Measurements from ENCODE around the gene PCDHGB2.
"Not testable (repeated sequence)": the region's sequence is repeated elsewhere in the genome, so short reads cannot be mapped to it uniquely, and the experiment has no call there.

Gene PCDHGB2

DNA sequence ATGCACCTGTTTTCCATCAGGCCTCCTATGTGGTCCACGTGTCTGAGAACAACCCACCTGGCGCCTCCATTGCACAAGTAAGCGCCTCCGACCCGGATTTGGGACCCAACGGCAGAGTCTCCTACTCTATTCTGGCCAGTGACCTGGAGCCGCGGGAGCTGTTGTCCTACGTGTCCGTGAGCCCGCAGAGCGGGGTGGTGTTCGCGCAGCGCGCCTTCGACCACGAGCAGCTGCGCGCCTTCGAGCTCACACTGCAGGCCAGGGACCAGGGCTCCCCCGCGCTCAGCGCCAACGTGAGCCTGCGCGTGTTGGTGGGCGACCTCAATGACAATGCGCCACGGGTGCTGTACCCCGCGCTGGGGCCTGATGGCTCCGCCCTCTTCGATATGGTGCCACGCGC lies 8.2 kb upstream of the PCDHGB2 start:
- no peak for DNase-seq

DNA sequence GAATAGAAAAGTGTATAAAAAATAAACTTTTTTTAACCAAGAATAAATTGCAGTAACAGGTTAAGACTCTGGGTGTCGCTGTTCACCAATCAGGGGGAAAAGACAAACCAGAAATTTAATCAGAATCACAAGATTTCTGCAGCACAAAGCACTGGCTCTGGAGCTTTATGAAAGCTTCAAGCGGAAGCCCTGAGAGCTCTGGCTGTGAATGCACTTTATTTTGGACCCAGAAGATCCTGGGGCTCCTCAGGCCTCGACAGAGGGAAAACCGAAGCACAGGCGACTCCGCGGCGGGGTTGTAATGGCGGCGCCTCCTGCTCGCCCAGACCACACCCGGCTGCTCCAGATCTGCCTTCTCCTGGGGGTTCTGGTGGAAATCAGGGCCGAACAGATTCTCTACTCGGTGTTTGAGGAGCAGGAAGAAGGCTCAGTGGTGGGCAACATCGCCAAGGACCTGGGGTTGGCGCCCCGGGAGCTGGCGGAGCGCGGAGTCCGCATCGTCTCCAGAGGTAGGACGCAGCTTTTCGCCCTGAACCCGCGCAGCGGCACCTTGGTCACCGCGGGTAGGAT lies 4.8 kb upstream of the PCDHGB2 start, which contains the start of gene PCDHGA4:
TSS of gene PCDHGA4 (plus strand) at position 122 of the 570 bp plus-strand sequence. CDS start at position 209, 87 bp downstream.
- DNase-seq = no peak

DNA sequence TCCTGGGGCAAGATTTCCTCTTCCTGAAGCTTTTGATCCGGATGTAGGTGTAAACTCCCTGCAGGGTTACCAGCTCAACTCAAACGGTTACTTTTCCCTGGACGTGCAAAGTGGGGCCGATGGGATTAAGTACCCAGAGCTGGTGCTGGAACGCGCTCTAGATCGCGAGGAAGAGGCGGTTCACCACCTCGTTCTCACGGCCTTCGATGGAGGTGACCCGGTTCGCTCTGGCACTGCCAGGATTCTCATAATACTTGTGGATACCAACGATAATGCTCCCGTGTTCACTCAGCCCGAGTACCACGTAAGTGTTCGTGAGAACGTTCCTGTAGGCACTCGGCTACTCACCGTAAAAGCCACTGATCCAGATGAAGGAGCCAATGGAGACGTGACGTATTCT lies 4.2 kb upstream of the PCDHGB2 start:
- no peak for DNase-seq

DNA sequence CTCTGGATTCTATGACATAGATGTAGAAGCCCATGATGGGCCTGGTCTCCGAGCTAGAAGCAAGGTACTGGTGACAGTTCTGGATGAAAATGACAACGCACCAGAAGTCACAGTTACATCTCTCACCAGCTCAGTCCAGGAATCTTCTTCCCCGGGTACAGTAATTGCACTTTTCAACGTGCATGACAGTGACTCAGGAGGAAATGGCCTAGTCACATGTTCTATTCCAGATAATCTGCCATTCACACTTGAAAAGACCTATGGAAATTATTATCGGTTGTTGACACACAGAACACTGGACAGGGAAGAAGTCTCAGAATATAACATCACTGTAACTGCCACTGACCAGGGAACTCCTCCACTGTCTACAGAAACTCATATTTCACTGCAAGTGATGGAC lies 3.7 kb upstream of the PCDHGB2 start:
- no peak for DNase-seq

DNA sequence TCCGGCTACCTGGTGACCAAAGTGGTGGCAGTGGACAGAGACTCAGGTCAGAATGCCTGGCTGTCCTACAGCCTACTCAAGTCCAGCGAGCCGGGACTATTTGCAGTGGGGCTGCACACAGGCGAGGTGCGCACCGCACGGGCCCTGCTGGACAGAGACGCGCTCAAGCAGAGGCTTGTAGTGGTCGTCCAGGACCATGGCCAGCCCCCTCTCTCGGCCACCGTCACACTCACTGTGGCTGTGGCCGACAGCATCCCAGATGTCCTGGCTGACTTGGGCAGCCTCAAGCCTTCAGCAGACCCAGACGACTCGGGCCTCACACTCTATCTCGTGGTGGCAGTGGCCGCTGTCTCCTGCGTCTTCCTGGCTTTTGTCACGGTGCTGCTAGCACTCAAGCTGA lies 2.8 kb upstream of the PCDHGB2 start:
- no peak for DNase-seq

DNA sequence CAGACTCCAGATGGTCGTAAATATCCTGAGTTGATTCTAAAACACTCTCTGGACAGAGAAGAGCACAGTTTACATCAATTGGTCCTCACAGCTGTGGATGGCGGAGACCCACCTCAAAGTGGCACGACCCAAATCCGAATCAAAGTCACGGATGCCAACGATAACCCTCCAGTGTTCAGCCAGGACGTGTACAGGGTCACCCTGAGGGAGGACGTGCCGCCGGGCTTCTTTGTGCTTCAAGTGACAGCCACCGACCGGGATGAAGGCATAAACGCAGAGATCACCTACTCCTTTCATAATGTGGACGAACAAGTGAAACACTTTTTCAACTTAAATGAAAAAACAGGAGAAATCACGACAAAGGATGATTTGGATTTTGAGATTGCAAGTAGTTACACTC lies 891 bp downstream of the PCDHGB2 start:
- no peak for DNase-seq

DNA sequence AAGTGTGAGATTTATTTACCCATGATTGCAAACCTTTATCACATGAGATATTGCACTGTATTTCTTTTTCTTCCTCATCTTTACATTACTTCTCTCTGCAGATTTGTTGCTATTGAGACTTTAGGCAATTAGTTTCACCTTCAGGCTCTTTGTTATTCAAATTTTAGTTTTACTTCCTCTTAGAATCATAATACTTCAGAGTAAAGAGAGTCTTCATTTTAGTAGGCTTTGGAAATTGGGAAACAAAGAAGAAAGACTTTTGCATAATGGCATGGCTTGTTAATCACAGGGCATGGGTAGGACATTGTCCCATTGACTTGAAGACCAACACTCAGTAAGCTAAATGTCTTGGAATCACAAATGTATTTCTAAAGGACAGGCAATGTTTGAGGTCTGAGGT lies 2.9 kb downstream of the PCDHGB2 start:
- DNase-seq = no peak

DNA sequence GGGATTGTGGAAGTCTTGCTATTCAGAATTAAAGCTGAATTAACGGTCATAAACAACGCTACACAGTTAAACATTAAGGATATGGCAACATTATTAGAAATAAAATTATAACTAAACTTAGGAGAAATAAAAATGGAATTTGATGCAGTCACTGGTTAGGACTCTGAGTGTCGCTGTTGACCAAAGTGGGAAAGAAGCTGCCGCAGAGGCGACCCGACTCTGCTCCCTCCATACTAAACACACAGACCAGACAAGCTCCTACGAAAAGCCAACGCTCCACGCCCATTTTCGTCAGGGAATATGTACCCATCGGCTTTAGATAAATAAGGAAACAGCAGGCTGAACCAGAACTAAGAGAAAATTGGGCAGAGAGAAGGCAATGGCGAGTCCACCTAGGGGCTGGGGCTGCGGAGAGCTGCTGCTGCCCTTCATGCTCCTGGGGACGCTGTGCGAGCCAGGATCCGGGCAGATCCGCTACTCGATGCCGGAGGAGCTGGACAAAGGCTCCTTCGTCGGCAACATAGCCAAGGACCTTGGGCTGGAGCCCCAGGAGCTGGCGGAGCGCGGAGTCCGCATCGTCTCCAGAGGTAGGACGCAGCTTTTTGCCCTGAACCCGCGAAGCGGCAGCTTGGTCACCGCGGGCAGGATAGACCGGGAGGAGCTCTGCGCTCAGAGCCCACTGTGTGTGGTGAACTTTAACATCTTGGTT lies 4.3 kb downstream of the PCDHGB2 start, which contains the start of gene PCDHGA5:
TSS of gene PCDHGA5 (plus strand) at position 211 of the 709 bp plus-strand sequence. CDS start at position 380, 169 bp downstream.
- no peak for DNase-seq

DNA sequence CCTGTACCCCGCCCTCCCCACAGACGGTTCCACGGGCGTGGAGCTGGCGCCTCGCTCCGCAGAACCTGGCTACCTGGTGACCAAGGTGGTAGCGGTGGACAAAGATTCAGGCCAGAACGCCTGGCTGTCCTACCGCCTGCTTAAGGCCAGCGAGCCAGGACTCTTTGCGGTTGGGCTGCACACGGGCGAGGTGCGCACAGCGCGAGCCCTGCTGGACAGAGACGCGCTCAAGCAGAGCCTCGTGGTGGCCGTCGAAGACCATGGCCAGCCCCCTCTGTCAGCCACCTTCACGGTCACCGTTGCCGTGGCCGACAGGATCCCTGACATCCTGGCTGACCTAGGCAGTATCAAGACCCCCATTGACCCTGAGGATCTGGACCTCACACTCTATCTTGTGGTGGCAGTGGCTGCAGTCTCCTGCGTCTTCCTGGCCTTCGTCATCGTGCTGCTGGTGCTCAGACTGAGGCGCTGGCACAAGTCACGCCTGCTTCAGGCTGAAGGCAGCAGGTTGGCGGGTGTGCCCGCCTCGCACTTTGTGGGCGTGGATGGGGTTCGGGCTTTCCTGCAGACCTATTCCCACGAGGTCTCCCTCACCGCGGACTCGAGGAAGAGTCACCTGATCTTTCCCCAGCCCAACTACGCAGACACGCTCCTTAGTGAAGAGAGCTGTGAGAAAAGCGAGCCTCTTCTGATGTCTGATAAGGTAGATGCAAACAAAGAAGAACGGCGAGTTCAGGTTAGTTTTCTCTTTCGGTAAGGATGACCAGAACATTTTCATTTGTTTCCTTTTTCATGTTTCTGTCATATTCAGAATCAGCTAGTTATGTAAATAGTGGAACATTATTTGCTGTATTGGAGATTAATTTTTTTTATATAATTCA lies 6.5 kb downstream of the PCDHGB2 start:
- DNase-seq = no peak

DNA sequence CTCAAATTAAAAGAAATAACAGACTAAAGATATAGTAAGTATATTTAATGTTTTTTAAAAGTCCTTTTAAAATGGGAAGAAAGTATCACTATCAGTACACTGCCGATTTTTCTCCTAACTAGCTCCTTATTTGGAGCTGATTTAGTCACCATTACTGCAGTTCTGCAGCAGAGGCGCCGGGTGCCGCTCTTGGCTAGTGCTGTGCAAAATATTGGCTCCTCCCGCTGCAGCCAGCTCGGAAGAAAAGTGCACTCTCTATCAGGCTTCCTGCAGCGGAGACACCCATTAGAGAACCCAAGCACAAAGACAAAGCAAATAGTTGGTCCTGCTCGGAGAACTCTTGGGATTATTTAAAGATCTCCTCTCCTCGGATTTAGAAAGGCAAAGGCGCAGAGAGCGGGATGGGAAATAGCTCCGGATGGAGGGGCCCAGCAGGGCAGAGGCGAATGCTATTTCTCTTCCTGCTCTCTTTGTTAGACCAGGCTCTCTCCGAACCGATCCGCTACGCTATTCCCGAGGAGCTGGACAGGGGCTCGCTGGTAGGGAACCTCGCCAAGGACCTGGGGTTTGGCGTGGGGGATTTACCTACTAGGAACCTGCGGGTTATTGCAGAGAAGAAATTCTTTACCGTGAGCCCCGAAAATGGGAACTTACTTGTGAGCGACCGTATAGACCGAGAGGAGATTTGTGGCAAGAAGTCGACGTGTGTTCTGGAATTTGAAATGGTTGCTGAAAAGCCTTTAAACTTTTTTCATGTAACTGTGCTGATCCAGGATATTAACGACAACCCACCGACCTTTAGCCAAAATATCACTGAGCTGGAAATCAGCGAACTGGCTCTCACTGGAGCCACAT lies 10.4 kb downstream of the PCDHGB2 start, which contains the start of gene PCDHGB3:
TSS of gene PCDHGB3 (plus strand) at position 249 of the 855 bp plus-strand sequence. CDS start at position 402, 153 bp downstream.
- no peak for DNase-seq

DNA sequence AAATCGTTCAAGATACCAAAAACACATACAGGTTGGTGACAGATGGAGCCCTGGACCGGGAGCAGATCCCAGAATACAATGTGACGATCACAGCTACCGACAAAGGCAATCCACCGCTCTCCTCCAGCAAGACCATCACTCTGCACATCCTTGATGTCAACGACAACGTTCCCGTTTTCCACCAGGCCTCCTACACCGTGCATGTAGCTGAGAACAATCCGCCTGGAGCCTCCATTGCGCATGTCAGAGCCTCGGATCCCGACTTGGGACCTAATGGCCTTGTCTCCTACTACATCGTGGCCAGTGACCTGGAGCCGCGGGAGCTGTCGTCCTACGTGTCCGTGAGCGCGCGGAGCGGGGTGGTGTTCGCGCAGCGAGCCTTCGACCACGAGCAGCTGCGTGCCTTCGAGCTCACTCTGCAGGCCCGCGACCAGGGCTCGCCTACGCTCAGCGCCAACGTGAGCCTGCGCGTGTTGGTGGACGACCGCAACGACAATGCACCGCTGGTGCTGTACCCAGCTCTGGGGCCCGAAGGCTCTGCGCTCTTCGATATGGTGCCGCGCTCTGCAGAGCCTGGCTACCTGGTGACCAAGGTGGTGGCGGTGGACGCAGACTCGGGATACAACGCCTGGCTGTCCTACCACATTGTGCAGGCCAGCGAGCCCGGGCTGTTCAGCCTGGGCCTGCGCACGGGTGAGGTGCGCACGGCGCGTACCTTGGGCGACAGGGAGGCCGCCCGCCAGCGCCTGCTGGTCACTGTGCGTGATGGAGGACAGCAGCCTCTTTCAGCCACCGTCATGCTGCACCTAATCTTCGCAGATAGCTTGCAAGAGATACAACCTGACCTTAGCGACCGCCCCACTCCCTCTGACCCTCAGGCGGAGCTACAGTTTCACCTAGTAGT lies 12.0 kb downstream of the PCDHGB2 start:
- DNase-seq = no peak

DNA sequence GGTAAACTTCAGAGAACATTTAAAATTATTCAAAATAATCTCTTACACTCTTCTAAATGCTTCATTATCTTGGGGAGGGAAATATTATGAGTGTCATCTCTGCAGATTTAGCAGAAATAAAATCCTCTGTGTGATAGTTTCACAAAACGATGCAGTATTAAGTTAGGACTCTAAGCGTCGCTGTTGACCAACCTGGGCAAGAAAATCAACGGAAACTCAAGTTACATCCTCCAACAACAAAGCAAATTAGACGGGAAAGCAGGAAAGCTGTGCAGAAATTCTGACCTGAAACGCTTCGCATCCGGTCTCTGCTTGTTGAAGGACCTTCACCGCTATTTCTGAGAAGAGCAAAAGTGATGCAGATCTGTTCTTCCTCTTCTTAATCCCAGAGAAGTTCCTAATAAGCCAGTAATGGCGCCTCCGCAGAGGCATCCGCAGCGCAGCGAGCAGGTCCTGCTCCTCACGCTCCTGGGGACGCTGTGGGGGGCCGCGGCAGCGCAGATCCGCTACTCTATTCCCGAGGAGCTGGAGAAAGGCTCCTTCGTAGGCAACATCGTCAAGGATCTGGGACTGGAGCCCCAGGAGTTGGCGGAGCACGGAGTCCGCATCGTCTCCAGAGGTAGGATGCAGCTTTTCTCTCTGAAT lies 14.0 kb downstream of the PCDHGB2 start, which contains the start of gene PCDHGA6:
TSS of gene PCDHGA6 (plus strand) at position 219 of the 645 bp plus-strand sequence. CDS start at position 412, 193 bp downstream.
- DNase-seq = no peak

DNA sequence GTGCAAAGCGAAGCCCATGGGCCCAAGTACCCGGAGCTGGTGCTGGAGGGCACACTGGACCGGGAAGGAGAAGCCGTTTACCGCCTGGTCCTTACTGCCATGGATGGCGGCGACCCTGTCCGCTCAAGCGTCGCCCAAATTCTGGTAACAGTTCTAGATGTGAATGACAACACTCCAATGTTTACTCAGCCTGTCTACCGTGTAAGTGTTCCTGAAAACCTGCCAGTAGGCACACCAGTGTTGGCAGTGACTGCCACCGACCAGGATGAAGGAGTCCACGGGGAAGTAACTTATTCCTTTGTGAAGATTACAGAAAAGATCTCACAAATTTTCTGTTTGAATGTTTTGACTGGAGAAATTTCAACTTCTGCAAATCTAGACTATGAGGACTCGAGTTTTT lies 14.8 kb downstream of the PCDHGB2 start:
- no peak for DNase-seq

DNA sequence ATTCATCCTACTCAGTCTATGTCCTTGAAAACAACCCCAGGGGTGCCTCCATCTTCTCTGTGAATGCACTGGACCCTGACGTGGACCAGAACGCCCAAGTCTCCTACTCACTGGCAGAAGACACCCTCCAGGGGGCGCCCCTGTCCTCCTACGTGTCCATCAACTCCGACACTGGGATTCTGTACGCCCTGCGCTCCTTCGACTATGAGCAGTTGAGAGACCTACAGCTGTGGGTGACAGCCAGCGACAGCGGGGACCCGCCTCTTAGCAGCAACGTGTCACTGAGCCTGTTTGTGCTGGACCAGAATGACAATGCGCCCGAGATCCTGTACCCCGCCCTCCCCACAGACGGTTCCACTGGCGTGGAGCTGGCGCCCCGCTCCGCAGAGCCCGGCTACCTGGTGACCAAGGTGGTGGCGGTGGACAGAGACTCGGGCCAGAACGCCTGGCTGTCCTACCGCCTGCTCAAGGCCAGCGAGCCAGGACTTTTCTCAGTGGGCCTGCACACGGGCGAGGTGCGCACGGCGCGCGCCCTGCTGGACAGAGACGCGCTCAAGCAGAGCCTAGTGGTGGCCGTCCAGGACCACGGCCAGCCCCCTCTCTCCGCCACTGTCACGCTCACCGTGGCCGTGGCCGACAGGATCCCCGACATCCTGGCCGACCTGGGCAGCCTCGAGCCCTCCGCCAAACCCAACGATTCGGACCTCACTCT lies 15.8 kb downstream of the PCDHGB2 start:
- not testable (repeated sequence) for DNase-seq

DNA sequence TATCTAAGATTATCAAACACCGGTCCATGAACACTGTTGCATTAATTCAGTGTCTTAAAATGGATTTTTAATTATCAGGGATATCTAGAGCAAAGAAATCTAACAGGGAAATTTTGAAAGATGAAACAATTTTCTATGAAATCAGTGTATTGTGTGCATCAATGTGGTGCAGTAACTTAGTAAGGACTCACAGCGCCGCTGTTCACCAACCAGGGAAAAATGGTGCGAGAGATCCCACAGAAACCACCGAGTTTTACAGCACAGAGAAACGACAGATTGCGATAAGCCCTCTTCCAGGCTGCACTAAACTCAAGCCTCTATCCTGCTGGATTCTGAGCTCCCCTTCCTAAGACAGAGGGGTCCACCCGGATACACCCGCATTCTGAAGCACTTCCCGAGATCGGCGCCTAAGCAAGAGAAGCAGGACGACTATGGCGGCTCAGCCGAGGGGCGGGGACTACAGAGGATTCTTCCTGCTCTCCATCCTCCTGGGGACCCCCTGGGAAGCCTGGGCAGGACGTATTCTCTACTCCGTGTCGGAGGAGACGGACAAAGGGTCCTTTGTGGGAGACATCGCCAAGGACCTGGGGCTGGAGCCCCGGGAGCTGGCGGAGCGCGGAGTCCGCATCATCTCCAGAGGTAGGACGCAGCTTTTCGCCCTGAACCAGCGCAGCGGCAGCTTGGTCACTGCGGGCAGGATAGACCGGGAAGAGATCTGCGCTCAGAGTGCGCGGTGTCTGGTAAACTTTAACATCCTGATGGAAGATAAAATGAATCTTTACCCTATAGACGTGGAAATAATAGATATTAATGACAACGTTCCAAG lies 22.9 kb downstream of the PCDHGB2 start, which contains the start of gene PCDHGA7:
TSS of gene PCDHGA7 (plus strand) at position 274 of the 826 bp plus-strand sequence. CDS start at position 432, 158 bp downstream.
- no peak for DNase-seq

DNA sequence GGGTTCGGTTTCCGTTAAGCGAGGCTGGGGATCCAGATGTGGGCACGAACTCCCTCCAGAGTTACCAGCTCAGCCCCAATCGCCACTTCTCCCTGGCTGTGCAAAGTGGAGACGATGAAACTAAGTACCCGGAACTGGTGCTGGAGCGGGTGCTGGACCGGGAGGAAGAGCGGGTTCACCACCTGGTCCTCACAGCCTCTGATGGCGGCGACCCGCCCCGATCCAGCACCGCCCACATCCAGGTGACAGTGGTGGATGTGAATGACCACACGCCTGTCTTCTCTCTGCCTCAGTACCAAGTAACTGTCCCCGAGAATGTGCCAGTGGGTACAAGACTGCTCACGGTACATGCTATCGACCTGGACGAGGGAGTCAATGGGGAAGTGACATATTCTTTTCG lies 23.6 kb downstream of the PCDHGB2 start:
- DNase-seq = no peak

DNA sequence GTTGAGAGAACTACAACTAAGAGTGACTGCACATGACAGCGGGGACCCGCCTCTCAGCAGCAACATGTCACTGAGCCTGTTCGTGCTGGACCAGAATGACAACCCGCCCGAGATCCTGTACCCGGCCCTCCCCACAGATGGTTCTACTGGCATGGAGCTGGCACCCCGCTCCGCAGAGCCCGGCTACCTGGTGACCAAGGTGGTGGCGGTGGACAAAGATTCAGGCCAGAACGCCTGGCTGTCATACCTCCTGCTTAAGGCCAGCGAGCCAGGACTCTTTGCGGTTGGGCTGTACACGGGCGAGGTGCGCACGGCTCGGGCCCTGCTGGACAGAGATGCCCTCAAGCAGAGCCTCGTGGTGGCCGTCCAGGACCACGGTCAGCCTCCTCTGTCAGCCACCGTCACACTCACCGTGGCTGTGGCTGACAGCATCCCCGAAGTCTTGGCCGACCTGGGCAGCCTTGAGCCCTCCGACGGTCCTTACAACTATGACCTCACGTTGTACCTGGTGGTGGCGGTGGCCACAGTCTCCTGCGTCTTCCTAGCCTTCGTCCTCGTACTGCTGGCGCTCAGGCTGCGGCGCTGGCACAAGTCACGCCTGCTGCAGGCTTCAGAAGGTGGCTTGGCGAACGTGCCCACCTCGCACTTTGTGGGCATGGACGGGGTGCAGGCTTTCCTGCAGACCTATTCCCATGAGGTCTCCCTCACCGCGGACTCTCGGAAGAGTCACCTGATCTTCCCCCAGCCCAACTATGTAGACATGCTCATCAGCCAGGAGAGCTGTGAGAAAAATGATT lies 24.9 kb downstream of the PCDHGB2 start:
- DNase-seq = no peak

All from NCI-H2171 (cell line).